Measurements from ENCODE around the gene EPPIN. TPM values are rescaled to one million over a fixed set of nuclear protein-coding genes. Genes with fewer than 3 reads are reported as not detected.
A peak's percentile ranks its signal among the peaks of the same experiment; 100 is the strongest.

EPPIN gene
- total RNA-seq, 2 donors from 2014 or later, result 137 TPM; not detected in 1

- Histone ChIP-seq H3K4me3 (no peak overlapping the region), H3K36me3 (no peaks in the 10 kb centered on the region), H3K27ac (no peak overlapping the region), H3K27me3 (replicated peaks; ENCODE audit: insufficient read depth) (no peaks in the 10 kb centered on the region), H3K4me1 (replicated peaks) (no peaks in the 10 kb centered on the region), H3K9me3 (no peaks in the 10 kb centered on the region)
- no peak for TF ChIP-seq CTCF (IDR thresholded peaks at IDR 0.05)
- no peak for TF ChIP-seq POLR2A (IDR thresholded peaks at IDR 0.05)
- no peak for TF ChIP-seq POLR2AphosphoS5 (IDR thresholded peaks at IDR 0.05)
- 90% methylated on average over 2 of the region's 2 CpGs for WGBS
- intact Hi-C loops (cut with DNase I), result no loop called here
- DNase-seq (ENCODE audit: low spot score), result no peak
These were observed 5.3 kb upstream of the EPPIN start for GRCh38 chr20:45552456-45552855.

DNA sequence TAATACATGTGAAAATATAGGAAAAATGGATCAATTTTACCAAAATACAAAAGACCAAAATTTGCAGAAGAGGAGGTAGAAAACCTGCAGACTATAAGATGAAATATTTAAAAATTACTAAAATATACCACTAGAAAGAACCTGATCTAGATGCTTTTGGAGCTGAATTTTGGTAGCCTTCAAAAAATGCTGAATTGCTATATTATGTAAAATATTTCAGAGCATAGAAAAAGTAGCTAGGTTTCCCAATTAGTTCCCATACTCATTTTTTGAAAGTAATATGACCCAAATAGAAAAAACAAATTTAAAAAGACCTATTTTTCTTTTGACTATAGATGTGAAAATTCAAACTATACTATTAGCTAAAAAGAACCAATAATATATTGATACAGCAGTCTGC lies 3.6 kb upstream of the EPPIN start:
- no peak overlapping the region for H3K27ac ChIP-seq
- no peaks in the 10 kb centered on the region for H3K27me3 ChIP-seq (replicated peaks; ENCODE audit: insufficient read depth)
- DNase-seq (ENCODE audit: low spot score), result no peak
- no peak for TF ChIP-seq POLR2A (IDR thresholded peaks at IDR 0.05)
- H3K4me3 ChIP-seq, result no peak overlapping the region
- no peaks in the 10 kb centered on the region for H3K36me3 ChIP-seq
- no peaks in the 10 kb centered on the region for H3K4me1 ChIP-seq (replicated peaks)
- H3K9me3 ChIP-seq, result no peaks in the 10 kb centered on the region
- intact Hi-C loops (cut with DNase I), result no loop called here

DNA sequence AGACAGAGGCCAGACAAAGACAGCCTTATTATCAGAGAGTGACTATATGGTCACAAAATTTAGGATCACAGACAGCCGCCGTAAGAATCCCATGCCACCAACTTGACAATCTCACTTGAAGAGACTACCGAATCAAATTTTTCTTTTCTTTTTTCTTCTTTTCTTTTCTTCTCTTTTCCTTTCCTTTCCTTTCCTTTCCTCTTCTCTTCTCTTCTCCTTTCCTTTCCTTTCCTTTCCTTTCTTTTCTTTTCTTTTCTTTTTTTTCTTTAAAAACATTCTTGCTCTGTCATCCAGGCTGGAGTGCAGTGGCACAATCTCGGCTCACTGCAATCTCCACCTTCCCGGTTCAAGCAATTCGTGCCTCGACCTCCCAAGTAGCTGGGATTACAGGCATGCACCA lies 1.2 kb upstream of the EPPIN start:
- no peak for DNase-seq (ENCODE audit: low spot score)
- Histone ChIP-seq H3K4me3 (no peak overlapping the region), H3K27me3 (replicated peaks; ENCODE audit: insufficient read depth) (no peaks in the 10 kb centered on the region), H3K4me1 (replicated peaks) (no peaks in the 10 kb centered on the region), H3K27ac (no peak overlapping the region), H3K9me3 (no peaks in the 10 kb centered on the region), H3K36me3 (no peaks in the 10 kb centered on the region)
- intact Hi-C loops (cut with DNase I), result no loop called here
- WGBS, result 87% methylated on average over 7 of the region's 7 CpGs
- TF ChIP-seq CTCF (IDR thresholded peaks at IDR 0.05) (no peak), POLR2A (IDR thresholded peaks at IDR 0.05) (no peak), POLR2AphosphoS5 (IDR thresholded peaks at IDR 0.05) (no peak)

- no peak overlapping the region for H3K27ac ChIP-seq
- no peak for DNase-seq (ENCODE audit: low spot score)
- H3K27me3 ChIP-seq (replicated peaks; ENCODE audit: insufficient read depth), result no peaks in the 10 kb centered on the region
- intact Hi-C loops (cut with DNase I), result no loop called here
- H3K36me3 ChIP-seq, result no peaks in the 10 kb centered on the region
- H3K9me3 ChIP-seq, result no peaks in the 10 kb centered on the region
- H3K4me3 ChIP-seq, result no peak overlapping the region
- no peaks in the 10 kb centered on the region for H3K4me1 ChIP-seq (replicated peaks)
- WGBS, result 10% methylated on average over 5 of the region's 5 CpGs
- TF ChIP-seq CTCF (IDR thresholded peaks at IDR 0.05), result peak in 2 of 4 experiments; percentile 39 to 42
- no peak for TF ChIP-seq POLR2A (IDR thresholded peaks at IDR 0.05)
These were observed 1.3 kb downstream of the EPPIN start for GRCh38 chr20:45545754-45546453.

- Histone ChIP-seq H3K4me3 (no peak overlapping the region), H3K27me3 (replicated peaks; ENCODE audit: insufficient read depth) (no peaks in the 10 kb centered on the region), H3K9me3 (no peaks in the 10 kb centered on the region), H3K27ac (no peak overlapping the region), H3K4me1 (replicated peaks) (no peaks in the 10 kb centered on the region), H3K36me3 (no peaks in the 10 kb centered on the region)
- WGBS, result 62% methylated on average over 3 of the region's 3 CpGs
- TF ChIP-seq POLR2A (IDR thresholded peaks at IDR 0.05), result no peak
- no peak for TF ChIP-seq POLR2AphosphoS5 (IDR thresholded peaks at IDR 0.05)
- no peak for TF ChIP-seq CTCF (IDR thresholded peaks at IDR 0.05)
- intact Hi-C loops (cut with DNase I), result no loop called here
- DNase-seq (ENCODE audit: low spot score), result no peak
These were observed 1.9 kb downstream of the EPPIN start for GRCh38 chr20:45545351-45545750.

Measured in prostate gland (tissue), 2 donors.